Mucosa of descending colon (tissue), 3 donors: ENCODE results near the gene ADNP. TPM values are rescaled to one million over a fixed set of nuclear protein-coding genes. Genes with fewer than 3 reads are reported as not detected.

Experiments used
- ATAC-seq: fragments of 200-7000 bp; cut with Tn5 transposase; one replicate; pipeline ENCODE4 v1.9.1; 2020; ENCODE audit warnings: mild to moderate bottlenecking, moderate library complexity
- DNase-seq, 3 donors: peaks; one replicate each; pipeline ENCODE4 v3.0.0-alpha.2; 2020
- H3K36me3 ChIP-seq: fragments of 200-600 bp; one replicate; pipeline ENCODE4 v1.8.0; 2021; ENCODE audit warnings: low read depth, mild to moderate bottlenecking
- H3K4me1 ChIP-seq: fragments of 200-600 bp; one replicate; pipeline ENCODE4 v1.8.0; 2021; ENCODE audit warnings: low read depth, mild to moderate bottlenecking
- H3K4me3 ChIP-seq: fragments of 200-600 bp; one replicate; pipeline ENCODE4 v1.8.0; 2021; ENCODE audit warnings: mild to moderate bottlenecking
- H3K9me3 ChIP-seq: fragments of 200-600 bp; one replicate; pipeline ENCODE4 v1.8.0; 2021; ENCODE audit warnings: mild to moderate bottlenecking
- intact Hi-C, 2 donors: fragments of 100-400 bp; cut with DNase I in 1 of 2; cut with micrococcal nuclease in 1 of 2; formaldehyde crosslinking; loops; one replicate each; pipeline versions ENCODE4 v1.11.0 to v1.11.1; 2022; cut with DNase I, micrococcal nuclease
- total RNA-seq, 3 donors: library from RNA; stranded (reverse); fragmentation: NEBNext Ultra II Directional in 2 of 3; extraction: Animal tissue kit (Norgen Biotek cat#: 25700) in 2 of 3; gene quantifications; one replicate each; pipeline versions ENCODE4 v1.2.1 to v1.2.4, GENCODE V29; 2021 to 2023
- TF ChIP-seq, protein P1 (sequence below): fragments of 200-600 bp; IDR thresholded peaks from one replicate; pipeline ENCODE4 v1.8.0; 2022; ENCODE audit warnings: antibody characterized with exemption, mild to moderate bottlenecking
- donor health status: DM: no; HTN: no; CAD: no; lungs with moderate emphysema.
- donor health status: DM: no; HTN: no; CAD: no.
- donor health status: DM: no; HTN: yes; CAD: no.

Gene ADNP
- total RNA-seq, 3 donors from 2014 or later = 51.3 to 68.6 (median 61.4) TPM

DNA sequence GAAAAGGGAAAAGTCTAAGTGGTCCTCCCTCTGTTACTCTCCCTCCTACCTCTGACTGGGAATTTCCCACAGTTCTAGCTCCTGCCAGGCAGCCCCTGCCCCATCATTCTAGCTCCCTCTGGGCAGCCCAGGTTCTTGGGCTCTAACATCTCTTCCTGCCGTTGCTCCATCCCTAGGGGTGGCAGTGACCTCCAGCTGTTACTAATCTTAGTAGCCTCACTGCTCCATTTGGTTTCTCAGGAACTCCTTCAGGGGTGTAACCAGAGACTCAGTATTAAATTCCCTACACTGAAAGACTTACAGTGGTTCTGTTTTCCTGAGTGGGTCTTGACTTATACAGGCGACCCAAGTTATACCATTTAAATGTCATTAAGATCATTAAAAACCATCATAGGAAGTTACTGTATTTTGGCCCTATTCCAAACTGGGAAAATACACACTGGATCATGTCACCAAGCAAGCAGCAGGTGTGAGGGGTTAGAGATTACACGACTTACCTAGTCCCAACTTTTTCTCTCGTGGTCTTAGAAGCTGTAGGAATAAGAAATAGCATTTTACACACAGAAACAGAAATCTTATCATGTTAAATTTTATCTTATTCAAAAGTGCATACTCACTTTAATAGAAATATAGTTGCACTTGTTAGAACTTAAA is 17.0 kb upstream of the ADNP start:
- H3K36me3 ChIP-seq = no peaks in the 10 kb centered on the region
- no peaks in the 10 kb centered on the region for H3K4me1 ChIP-seq

GRCh38 chr20:50943069-50943468 is 11.8 kb upstream of the ADNP start:
- no peaks in the 10 kb centered on the region for H3K36me3 ChIP-seq
- ATAC-seq (no peak), DNase-seq (no peak)
- H3K4me1 ChIP-seq = no peaks in the 10 kb centered on the region
- TF ChIP-seq, protein P1, sequence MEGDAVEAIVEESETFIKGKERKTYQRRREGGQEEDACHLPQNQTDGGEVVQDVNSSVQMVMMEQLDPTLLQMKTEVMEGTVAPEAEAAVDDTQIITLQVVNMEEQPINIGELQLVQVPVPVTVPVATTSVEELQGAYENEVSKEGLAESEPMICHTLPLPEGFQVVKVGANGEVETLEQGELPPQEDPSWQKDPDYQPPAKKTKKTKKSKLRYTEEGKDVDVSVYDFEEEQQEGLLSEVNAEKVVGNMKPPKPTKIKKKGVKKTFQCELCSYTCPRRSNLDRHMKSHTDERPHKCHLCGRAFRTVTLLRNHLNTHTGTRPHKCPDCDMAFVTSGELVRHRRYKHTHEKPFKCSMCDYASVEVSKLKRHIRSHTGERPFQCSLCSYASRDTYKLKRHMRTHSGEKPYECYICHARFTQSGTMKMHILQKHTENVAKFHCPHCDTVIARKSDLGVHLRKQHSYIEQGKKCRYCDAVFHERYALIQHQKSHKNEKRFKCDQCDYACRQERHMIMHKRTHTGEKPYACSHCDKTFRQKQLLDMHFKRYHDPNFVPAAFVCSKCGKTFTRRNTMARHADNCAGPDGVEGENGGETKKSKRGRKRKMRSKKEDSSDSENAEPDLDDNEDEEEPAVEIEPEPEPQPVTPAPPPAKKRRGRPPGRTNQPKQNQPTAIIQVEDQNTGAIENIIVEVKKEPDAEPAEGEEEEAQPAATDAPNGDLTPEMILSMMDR = no peak
- intact Hi-C loops = no loop called here
- H3K4me3 ChIP-seq = no peak overlapping the region
- no peaks in the 10 kb centered on the region for H3K9me3 ChIP-seq

More for the DNA sequence above, 17.0 kb upstream of the ADNP start:
- ATAC-seq (no peak), DNase-seq (no peak)
- Histone ChIP-seq H3K9me3 (no peaks in the 10 kb centered on the region), H3K4me3 (no peak overlapping the region)
- TF ChIP-seq, protein P1 = no peak
- intact Hi-C loops = no loop called here

- H3K4me3 ChIP-seq = no peak overlapping the region
- DNase-seq (no peak), ATAC-seq (no peak)
- H3K36me3 ChIP-seq = no peaks in the 10 kb centered on the region
- intact Hi-C loops = no loop called here
- H3K9me3 ChIP-seq = no peaks in the 10 kb centered on the region
- TF ChIP-seq, protein P1 = no peak
- H3K4me1 ChIP-seq = peaks cover 11% of the 10 kb centered on the region
Measured at GRCh38 chr20:50933589-50933988, 2.4 kb upstream of the ADNP start.

GRCh38 chr20:50932691-50933280 is 1.5 kb upstream of the ADNP start:
- ATAC-seq = no peak
- Histone ChIP-seq H3K4me3 (no peak overlapping the region), H3K9me3 (no peaks in the 10 kb centered on the region), H3K4me1 (peaks cover 19% of the 10 kb centered on the region), H3K36me3 (peaks cover under 1% of the 10 kb centered on the region)
- no peak for DNase-seq
- TF ChIP-seq, protein P1 = no peak
- intact Hi-C loops = no loop called here

DNA sequence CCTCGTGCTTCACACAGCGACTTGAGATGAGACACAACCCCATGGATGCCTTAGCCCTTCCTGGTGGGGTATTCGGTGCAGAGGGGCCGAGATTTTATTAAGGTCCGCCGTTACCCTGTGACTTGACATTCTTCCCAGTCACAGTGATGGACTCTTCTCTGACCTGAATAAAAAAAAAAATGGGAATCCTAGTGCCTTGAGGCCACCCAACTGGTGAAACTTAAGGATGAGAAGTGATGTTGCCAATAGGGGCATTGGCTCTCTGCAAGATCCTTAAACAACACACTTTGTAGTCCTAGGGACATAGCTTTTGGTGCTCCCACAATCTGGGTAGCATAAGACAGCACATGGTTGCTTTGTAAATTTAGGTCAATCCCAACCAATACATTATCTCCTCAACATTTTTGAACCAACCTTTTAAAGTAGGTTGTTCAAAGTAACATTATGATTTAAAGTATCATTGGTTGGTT is 814 bp upstream of the ADNP start:
- H3K36me3 ChIP-seq = peaks cover 3% of the 10 kb centered on the region
- no peak for DNase-seq
- intact Hi-C loops = no loop called here
- H3K9me3 ChIP-seq = no peaks in the 10 kb centered on the region
- H3K4me1 ChIP-seq = peaks cover 26% of the 10 kb centered on the region
- TF ChIP-seq, protein P1 = no peak
- no peak for ATAC-seq
- no peak overlapping the region for H3K4me3 ChIP-seq
